GM12874 (cell line): ENCODE results near the gene PAXX.

Experiments used
- CTCF ChIP-seq: IDR thresholded peaks from 2 replicates; pipeline ENCODE4 v1.5.1; 2011; ENCODE audit warnings: low read depth, mild to moderate bottlenecking, control low read depth, low read length, moderate library complexity; ENCODE audit not compliant: insufficient read depth

The PAXX gene

GRCh38 chr9:137038916-137039315, 46.7 kb downstream of the PAXX start:
- TF ChIP-seq CTCF: no peak

- TF ChIP-seq CTCF: no peak
Observed at GRCh38 chr9:137039611-137040366, 47.6 kb downstream of the PAXX start.

- TF ChIP-seq CTCF: no peak
Observed at GRCh38 chr9:137040568-137040967, 48.3 kb downstream of the PAXX start.

GRCh38 chr9:137041124-137041523, 48.9 kb downstream of the PAXX start:
- no peak for TF ChIP-seq CTCF

GRCh38 chr9:137042751-137043727, 50.8 kb downstream of the PAXX start:
- TF ChIP-seq CTCF: no peak
